Measurements from ENCODE around the gene EN2. TPM values are rescaled to one million over a fixed set of nuclear protein-coding genes. Genes with fewer than 3 reads are reported as not detected.

Gene EN2
- total RNA-seq, 6 experiments from 2014 or later, result not detected

- Histone ChIP-seq H3K4me1 (no peaks in the 10 kb centered on the region), H3K4me3 (no peak overlapping the region), H3K27me3 (no peaks in the 10 kb centered on the region), H3K27ac (no peak overlapping the region), H3K9me3 (no peaks in the 10 kb centered on the region), H3K36me3 (no peaks in the 10 kb centered on the region)
- 47% methylated on average over 7 of the region's 19 CpGs for WGBS (ENCODE audit: insufficient coverage, low coverage, low lambda C conversion rate, missing lambda C conversion rate)
- TF ChIP-seq POLR2A (IDR thresholded peaks at IDR 0.05), result no peak
- no peak for TF ChIP-seq CTCF (IDR thresholded peaks at IDR 0.05)
- intact Hi-C loops (cut with DNase I), result no loop called here
- DNase-seq, result peak in 1 of 3 donors; percentile 30
- ATAC-seq, result no peak
These were observed 35.2 kb upstream of the EN2 start for GRCh38 chr7:155422599-155423336.

GRCh38 chr7:155423337-155424285, 34.3 kb upstream of the EN2 start:
- Histone ChIP-seq H3K4me1 (no peaks in the 10 kb centered on the region), H3K9me3 (no peaks in the 10 kb centered on the region), H3K27me3 (no peaks in the 10 kb centered on the region), H3K36me3 (no peaks in the 10 kb centered on the region), H3K27ac (no peak overlapping the region), H3K4me3 (no peak overlapping the region)
- ATAC-seq, result no peak
- intact Hi-C loops (cut with DNase I), result no loop called here
- TF ChIP-seq POLR2A (IDR thresholded peaks at IDR 0.05) (no peak), CTCF (IDR thresholded peaks at IDR 0.05) (no peak)
- DNase-seq, result peak in 1 of 3 donors; percentile 31
- WGBS (ENCODE audit: insufficient coverage, low coverage, low lambda C conversion rate, missing lambda C conversion rate), result 67% methylated on average over 12 of the region's 24 CpGs

GRCh38 chr7:155424301-155425010, 33.5 kb upstream of the EN2 start:
- ATAC-seq (no peak), DNase-seq (no peak)
- H3K9me3 ChIP-seq, result no peaks in the 10 kb centered on the region
- no peak overlapping the region for H3K4me3 ChIP-seq
- intact Hi-C loops (cut with DNase I), result no loop called here
- H3K27ac ChIP-seq, result no peak overlapping the region
- no peaks in the 10 kb centered on the region for H3K4me1 ChIP-seq
- 40% methylated on average over 3 of the region's 22 CpGs for WGBS (ENCODE audit: insufficient coverage, low coverage, low lambda C conversion rate, missing lambda C conversion rate)
- H3K36me3 ChIP-seq, result no peaks in the 10 kb centered on the region
- H3K27me3 ChIP-seq, result no peaks in the 10 kb centered on the region
- no peak for TF ChIP-seq CTCF (IDR thresholded peaks at IDR 0.05)
- no peak for TF ChIP-seq POLR2A (IDR thresholded peaks at IDR 0.05)

GRCh38 chr7:155425011-155425340, 33.0 kb upstream of the EN2 start:
- TF ChIP-seq CTCF (IDR thresholded peaks at IDR 0.05) (no peak), POLR2A (IDR thresholded peaks at IDR 0.05) (no peak)
- no peaks in the 10 kb centered on the region for H3K27me3 ChIP-seq
- no peak overlapping the region for H3K4me3 ChIP-seq
- intact Hi-C loops (cut with DNase I), result no loop called here
- no peaks in the 10 kb centered on the region for H3K9me3 ChIP-seq
- ATAC-seq, result no peak
- no peaks in the 10 kb centered on the region for H3K36me3 ChIP-seq
- whole genome bisulfite sequencing (ENCODE audit: insufficient coverage, low coverage, low lambda C conversion rate, missing lambda C conversion rate), result 30% methylated on average over 2 of the region's 7 CpGs
- no peak overlapping the region for H3K27ac ChIP-seq
- peak in 1 of 3 donors; percentile 21 for DNase-seq
- no peaks in the 10 kb centered on the region for H3K4me1 ChIP-seq

Data from right lobe of liver (tissue), 6 donors.